Activated CD4-positive, alpha-beta T cell treated with anti-CD3 and anti-CD28 coated beads, Interleukin-2, amount 10 ng/mL, durations not matched to agents 7 days and 5 days (primary cell): ENCODE data around the gene INSL6. TPM values are rescaled to one million over a fixed set of nuclear protein-coding genes. Genes with fewer than 3 reads are reported as not detected.

ENCODE experiments used
- CTCF ChIA-PET: fragments of 350-600 bp; sonication (Branson Sonifier 250); formaldehyde crosslinking; loops from one replicate; lab custom pipeline; 2021; ENCODE audit warnings: antibody characterized with exemption; lab: Charles Lee
- POLR2A ChIA-PET: fragments of 350-600 bp; sonication (Branson Sonifier 250); formaldehyde crosslinking; loops from one replicate; lab custom pipeline; 2021; ENCODE audit warnings: antibody characterized with exemption; lab: Charles Lee
- DNase-seq: peaks from one replicate; pipeline ENCODE4 v3.0.0-alpha.2; 2020
- H3K27ac Mint-ChIP-seq: one replicate; pipeline ENCODE4 v1.8.0; 2021; ENCODE audit warnings: mild to moderate bottlenecking, moderate library complexity, mixed read lengths
- H3K27me3 Mint-ChIP-seq: one replicate; pipeline ENCODE4 v1.8.0; 2021; ENCODE audit warnings: mixed read lengths
- H3K36me3 Mint-ChIP-seq: one replicate; pipeline ENCODE4 v1.8.0; 2021; ENCODE audit warnings: low read depth, mixed read lengths
- H3K4me1 Mint-ChIP-seq: one replicate; pipeline ENCODE4 v1.8.0; 2021; ENCODE audit warnings: mixed read lengths
- H3K4me3 Mint-ChIP-seq: one replicate; pipeline ENCODE4 v1.8.0; 2021; ENCODE audit warnings: mild to moderate bottlenecking, moderate library complexity, mixed read lengths
- H3K9me3 Mint-ChIP-seq: one replicate; pipeline ENCODE4 v1.8.0; 2021; ENCODE audit warnings: mixed read lengths
- total RNA-seq, 2 experiments: library from RNA; stranded (reverse); gene quantifications; one replicate each; pipeline ENCODE4 v1.2.3, GENCODE V29; 2021

INSL6 gene
- total RNA-seq, 2 experiments from 2014 or later = not detected

- Mint-ChIP-seq H3K9me3 (peaks cover 29% of the 10 kb centered on the region), H3K27me3 (no peaks in the 10 kb centered on the region), H3K36me3 (peaks cover 88% of the 10 kb centered on the region), H3K27ac (no peak overlapping the region), H3K4me1 (no peaks in the 10 kb centered on the region), H3K4me3 (no peak overlapping the region)
- CTCF ChIA-PET = interaction anchor here (0.6 kb wide), 2 partner anchors 158 to 266 kb away, joined by 3 read pairs; no protein-coding TSS in a partner anchor
- POLR2A ChIA-PET = no interaction called here
- no peak for DNase-seq
Measured at GRCh38 chr9:5146241-5146640, 39.2 kb downstream of the INSL6 start.

GRCh38 chr9:5144217-5144616, 41.2 kb downstream of the INSL6 start:
- DNase-seq = no peak
- Mint-ChIP-seq H3K4me1 (no peaks in the 10 kb centered on the region), H3K9me3 (peaks cover 24% of the 10 kb centered on the region), H3K27ac (no peak overlapping the region), H3K4me3 (no peak overlapping the region), H3K27me3 (no peaks in the 10 kb centered on the region), H3K36me3 (peaks cover 81% of the 10 kb centered on the region)
- ChIA-PET CTCF (interaction anchor here (0.9 kb wide), 1 partner anchor 17 kb away, joined by 3 read pairs; no protein-coding TSS in a partner anchor), POLR2A (no interaction called here)

- ChIA-PET CTCF (no interaction called here), POLR2A (no interaction called here)
- DNase-seq = no peak
Measured at GRCh38 chr9:5140151-5140550, 45.3 kb downstream of the INSL6 start.

GRCh38 chr9:5122516-5122915, 62.9 kb downstream of the INSL6 start:
- Mint-ChIP-seq H3K27me3 (no peaks in the 10 kb centered on the region), H3K36me3 (peaks cover 40% of the 10 kb centered on the region), H3K4me1 (no peaks in the 10 kb centered on the region), H3K4me3 (no peak overlapping the region), H3K27ac (no peak overlapping the region), H3K9me3 (no peaks in the 10 kb centered on the region)
- no peak for DNase-seq
- ChIA-PET POLR2A (no interaction called here), CTCF (no interaction called here)

More at GRCh38 chr9:5140151-5140550, 45.3 kb downstream of the INSL6 start:
- no peaks in the 10 kb centered on the region for H3K27me3 Mint-ChIP-seq
- H3K36me3 Mint-ChIP-seq = peaks cover 59% of the 10 kb centered on the region
- peaks cover 36% of the 10 kb centered on the region for H3K9me3 Mint-ChIP-seq
- no peak overlapping the region for H3K4me3 Mint-ChIP-seq
- no peak overlapping the region for H3K27ac Mint-ChIP-seq
- H3K4me1 Mint-ChIP-seq = no peaks in the 10 kb centered on the region

GRCh38 chr9:5122116-5122515, 63.3 kb downstream of the INSL6 start:
- no peak overlapping the region for H3K27ac Mint-ChIP-seq

GRCh38 chr9:5113994-5114748, 71.3 kb downstream of the INSL6 start:
- Mint-ChIP-seq H3K27me3 (no peaks in the 10 kb centered on the region), H3K36me3 (peaks cover 44% of the 10 kb centered on the region), H3K4me3 (no peak overlapping the region), H3K27ac (no peak overlapping the region), H3K4me1 (no peaks in the 10 kb centered on the region), H3K9me3 (peaks cover 2% of the 10 kb centered on the region)
- CTCF ChIA-PET = no interaction called here
- DNase-seq = no peak
- POLR2A ChIA-PET = no interaction called here

More at GRCh38 chr9:5122116-5122515, 63.3 kb downstream of the INSL6 start:
- H3K27me3 Mint-ChIP-seq = no peaks in the 10 kb centered on the region
- no peak overlapping the region for H3K4me3 Mint-ChIP-seq
- H3K36me3 Mint-ChIP-seq = peaks cover 40% of the 10 kb centered on the region
- no peaks in the 10 kb centered on the region for H3K9me3 Mint-ChIP-seq
- DNase-seq = no peak
- H3K4me1 Mint-ChIP-seq = no peaks in the 10 kb centered on the region
- ChIA-PET POLR2A (no interaction called here), CTCF (no interaction called here)

Other genes starting within 250 kb of the INSL6 start
- 10 to 100 TPM; 53.4 to 55.4 TPM for gene JAK2, start 200.4 kb downstream of the INSL6 start, total RNA-seq
- gene INSL4, start 45.8 kb upstream of the INSL6 start, total RNA-seq = not detected
- 1 to 10 TPM; 2.0 to 2.3 TPM for gene RLN2, start 119.1 kb upstream of the INSL6 start, total RNA-seq
- 1 to 10 TPM; 1.6 to 2.6 TPM for gene RLN1, start 154.2 kb upstream of the INSL6 start, total RNA-seq